ENCODE results near the gene MELTF. TPM values are rescaled to one million over a fixed set of nuclear protein-coding genes. Genes with fewer than 3 reads are reported as not detected.

MELTF gene
- total RNA-seq, 1 donor = 5.6 TPM

DNA sequence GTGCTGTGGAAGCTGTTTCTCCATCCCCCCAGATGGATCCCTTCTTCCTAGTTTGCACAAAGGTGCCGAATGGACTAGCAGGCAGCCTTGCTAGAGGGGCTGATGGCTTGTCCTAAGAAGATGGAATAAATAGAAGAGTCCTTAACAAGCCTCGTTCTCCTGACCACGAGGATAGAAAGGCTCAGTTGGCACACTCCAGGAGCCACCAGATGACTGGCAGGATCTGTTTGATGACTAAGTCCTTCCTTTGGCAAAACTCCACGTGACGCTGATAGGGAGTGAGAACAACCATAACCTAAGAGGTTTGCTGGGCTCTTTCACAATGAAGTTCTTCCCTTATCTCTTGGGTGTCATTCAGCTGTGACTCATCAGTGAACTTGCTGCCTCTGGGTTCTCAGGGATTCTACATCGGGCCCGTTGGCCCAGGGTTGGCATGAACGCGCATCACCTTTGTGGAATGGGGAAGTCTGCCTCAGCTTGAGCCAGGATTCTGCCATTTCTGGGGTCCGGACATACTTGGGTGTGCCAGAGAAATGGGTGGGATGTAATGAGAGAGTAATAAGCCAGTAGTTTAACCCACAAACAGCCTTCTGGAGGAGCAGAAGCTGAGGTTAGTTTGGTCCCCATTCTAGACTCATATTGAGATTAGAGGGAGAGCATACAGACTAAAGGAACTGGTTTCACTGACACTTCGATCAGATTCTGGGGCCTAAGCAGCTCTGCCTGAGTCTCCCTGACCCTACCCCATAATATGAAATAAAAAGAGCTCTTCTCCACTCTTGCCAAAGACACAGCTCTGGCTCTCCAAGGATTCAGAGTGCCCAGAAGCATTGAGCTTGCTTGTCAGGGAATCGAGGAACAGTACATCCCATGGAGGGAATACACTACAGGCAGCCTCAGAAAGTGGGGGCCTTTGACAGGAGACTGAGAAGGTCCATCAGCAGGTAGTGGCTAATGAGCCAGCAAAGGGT, 2.0 kb upstream of the MELTF start:
- no peak overlapping the region for H3K4me3 ChIP-seq (ENCODE audit: low read depth, low read length)
- peak; percentile 100 for DNase-seq (ENCODE audit: low read depth)
- TF ChIP-seq, protein P1, sequence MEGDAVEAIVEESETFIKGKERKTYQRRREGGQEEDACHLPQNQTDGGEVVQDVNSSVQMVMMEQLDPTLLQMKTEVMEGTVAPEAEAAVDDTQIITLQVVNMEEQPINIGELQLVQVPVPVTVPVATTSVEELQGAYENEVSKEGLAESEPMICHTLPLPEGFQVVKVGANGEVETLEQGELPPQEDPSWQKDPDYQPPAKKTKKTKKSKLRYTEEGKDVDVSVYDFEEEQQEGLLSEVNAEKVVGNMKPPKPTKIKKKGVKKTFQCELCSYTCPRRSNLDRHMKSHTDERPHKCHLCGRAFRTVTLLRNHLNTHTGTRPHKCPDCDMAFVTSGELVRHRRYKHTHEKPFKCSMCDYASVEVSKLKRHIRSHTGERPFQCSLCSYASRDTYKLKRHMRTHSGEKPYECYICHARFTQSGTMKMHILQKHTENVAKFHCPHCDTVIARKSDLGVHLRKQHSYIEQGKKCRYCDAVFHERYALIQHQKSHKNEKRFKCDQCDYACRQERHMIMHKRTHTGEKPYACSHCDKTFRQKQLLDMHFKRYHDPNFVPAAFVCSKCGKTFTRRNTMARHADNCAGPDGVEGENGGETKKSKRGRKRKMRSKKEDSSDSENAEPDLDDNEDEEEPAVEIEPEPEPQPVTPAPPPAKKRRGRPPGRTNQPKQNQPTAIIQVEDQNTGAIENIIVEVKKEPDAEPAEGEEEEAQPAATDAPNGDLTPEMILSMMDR (IDR thresholded peaks at IDR 0.05; ENCODE audit: insufficient read depth, low read length) = no peak

DNA sequence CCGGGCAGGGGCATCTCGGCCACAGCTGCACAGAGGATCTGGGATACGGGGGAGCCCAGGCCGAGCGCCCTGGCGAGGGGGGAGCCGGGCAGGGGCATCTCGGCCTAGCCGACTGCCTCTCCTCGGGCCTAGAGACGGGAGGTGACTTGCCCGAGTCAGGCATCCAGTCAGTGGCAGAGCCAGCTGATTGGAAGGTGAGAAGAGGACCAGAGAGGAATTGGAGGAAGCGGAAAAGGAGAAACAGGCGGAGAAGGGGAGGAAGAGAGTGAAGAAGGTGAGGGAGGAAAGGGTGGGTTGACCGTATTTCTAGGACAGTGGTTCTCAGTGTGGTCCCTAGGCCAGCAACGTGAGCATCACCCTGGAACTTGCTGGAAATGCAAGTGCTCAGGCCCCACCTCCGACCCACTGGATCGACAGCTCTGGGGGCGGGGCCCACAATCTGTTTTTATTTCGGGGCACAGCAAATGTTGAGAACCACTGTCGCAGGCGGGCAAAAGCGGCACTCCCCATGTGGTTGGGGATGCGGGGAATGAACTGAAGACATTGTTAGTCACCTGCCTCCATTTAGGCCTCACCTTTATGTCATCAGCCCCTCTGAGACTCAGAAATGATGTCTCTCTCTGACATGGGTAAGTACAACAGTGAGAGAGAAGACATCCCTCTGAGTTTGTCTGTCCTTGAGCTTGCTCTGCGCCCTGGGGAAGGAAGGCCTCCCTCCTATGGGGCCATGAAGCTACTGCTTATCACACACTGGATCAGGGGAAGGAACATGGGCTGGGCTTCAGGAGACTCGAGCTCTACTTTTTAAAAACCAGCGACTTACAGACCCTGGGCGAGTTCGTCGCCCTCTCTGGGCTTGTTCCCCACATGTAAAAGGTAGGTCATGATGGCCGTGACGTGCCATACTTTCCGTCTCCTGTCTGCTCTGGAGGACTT, 1.0 kb upstream of the MELTF start:
- H3K4me3 ChIP-seq (ENCODE audit: low read depth, low read length) = no peak overlapping the region
- TF ChIP-seq, protein P1 (IDR thresholded peaks at IDR 0.05; ENCODE audit: insufficient read depth, low read length) = no peak
- peak; percentile 16 for DNase-seq (ENCODE audit: low read depth)

DNA sequence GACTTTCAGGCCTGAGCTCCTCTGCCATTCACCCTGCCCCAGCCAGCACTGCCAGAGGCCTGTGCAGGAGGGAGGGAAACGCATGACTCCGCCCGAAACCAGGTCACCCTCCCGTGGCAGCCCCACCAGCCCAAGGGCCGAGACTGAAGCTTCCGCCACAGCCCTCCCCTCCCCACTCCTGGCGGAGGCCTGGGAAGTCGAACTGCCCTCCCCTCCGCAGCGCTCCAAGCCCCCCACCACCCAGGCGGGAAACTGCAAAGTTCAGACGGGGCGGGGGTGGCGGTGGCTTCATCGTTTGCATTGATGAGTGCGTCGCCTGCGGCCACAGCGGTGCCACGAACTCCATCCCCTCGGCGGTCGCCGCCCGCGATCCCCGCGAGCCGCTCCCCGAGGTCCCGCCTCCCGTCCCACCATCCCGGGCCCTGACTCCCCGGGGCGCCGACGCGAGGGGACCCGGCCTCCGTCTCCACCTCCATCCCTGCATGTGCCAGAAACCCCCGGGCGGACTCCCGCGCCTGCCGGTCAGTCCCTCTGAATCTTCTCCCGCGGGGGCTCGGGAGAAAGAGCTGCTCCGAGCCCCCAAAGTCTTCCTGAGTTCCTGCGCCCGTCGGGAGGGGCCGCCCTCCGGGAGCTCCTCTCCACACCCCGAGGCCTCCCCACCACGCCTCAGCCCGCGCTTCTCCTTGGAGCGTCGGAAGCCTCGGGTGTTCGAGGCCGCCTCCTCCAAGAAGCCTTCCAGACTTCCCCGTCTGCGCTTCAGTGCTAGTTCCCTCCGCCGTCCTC, 698 bp downstream of the MELTF start:
- H3K4me3 ChIP-seq (ENCODE audit: low read depth, low read length) = peak overlapping the region; percentile 63
- DNase-seq (ENCODE audit: low read depth) = no peak
- TF ChIP-seq, protein P1 (IDR thresholded peaks at IDR 0.05; ENCODE audit: insufficient read depth, low read length) = no peak

DNA sequence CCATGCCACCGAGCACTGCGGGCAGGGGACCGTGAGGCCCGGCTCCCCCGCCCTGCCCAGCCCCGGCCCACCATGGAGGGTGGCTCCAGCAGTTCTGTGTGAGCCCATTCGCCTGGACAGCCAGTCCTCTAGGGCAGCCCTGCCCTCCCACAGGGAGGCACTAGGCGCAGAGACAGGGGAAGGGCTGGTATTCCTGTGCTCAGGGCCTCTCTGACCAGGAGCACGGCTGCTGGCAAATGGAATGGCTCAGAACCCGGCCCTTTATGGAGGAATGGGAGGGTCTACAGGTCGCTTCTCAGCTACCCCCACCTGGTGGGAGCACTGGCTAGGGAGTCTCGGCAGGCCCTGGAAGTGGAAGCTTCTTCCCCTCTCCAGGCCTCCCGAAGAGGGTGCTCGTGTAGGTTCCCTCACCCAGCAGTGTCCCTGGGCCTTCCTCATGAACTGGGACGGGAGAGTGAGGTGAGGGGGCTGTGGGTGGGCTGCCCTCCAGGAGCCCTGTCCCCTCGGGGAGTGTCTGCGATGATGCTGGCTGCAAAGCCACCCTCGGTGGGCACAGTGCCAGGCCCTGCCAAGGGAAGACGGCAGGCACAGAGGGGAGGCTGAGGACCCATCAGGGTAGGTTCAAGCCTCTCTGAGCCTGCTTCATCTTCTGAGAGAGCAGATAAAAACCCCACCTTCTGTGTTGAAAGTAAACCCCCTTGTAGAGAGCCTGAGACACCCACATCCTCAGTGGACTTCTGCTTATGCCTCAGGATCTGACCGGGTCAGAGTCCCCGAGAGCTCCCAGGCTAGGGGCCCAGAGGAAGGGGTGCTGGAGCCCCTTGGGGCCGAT, 1.5 kb downstream of the MELTF start:
- H3K4me3 ChIP-seq (ENCODE audit: low read depth, low read length) = peak overlapping the region; percentile 63
- no peak for DNase-seq (ENCODE audit: low read depth)
- TF ChIP-seq, protein P1 (IDR thresholded peaks at IDR 0.05; ENCODE audit: insufficient read depth, low read length) = no peak

DNA sequence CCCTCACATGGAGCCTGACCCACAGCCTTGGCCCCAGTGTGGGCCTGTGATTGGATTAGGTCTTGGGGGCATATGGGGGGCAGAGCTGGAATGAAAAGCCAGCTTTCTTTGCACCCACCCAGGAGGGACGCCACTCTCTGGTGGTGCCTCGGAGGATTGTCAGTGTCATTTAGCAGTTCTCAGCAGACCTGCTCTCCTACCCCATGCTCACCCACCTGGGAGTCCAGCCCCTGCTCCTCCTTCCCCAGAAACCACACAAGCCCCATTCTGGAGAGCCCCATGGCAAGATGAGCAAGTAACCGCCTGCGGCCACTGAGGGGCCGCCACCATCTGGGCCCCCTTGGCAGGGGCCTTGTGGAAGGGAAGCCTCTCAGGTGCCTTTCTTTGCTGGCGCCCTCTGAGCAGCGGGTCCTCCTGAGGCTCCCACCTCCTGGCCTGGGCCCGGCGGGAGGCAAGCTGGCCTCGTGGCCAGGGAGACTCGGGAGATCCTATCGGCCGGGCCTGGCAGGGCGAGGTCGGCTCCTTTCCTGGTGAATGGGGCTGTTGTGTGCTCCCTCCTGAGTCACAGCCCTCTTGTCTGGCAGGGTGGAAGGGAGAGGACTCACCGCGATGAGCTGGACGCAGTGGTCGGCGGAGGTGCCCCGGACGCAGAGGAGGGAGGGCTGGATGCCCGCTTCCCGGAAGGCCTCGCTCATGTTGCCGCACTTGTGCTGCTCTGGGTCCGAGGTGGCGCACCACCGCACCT, 2.3 kb downstream of the MELTF start:
- DNase-seq (ENCODE audit: low read depth) = no peak

More for the DNA sequence above, 2.3 kb downstream of the MELTF start:
- H3K4me3 ChIP-seq (ENCODE audit: low read depth, low read length) = no peak overlapping the region
- TF ChIP-seq, protein P1 (IDR thresholded peaks at IDR 0.05; ENCODE audit: insufficient read depth, low read length) = no peak

Measured in fibroblast of the aortic adventitia (primary cell).